Right atrium auricular region (tissue), 2 donors: ENCODE results near the gene SOX11. TPM values are rescaled to one million over a fixed set of nuclear protein-coding genes. Genes with fewer than 3 reads are reported as not detected.

Experiments
- DNase-seq: peaks from one replicate; pipeline ENCODE4 v3.0.0-alpha.2; 2019; ENCODE audit warnings: low spot score
- H3K27ac ChIP-seq, 2 donors: fragments of 200-600 bp; sonication (generic); 1 replicate in 1 of 2; 2 replicates in 1 of 2; pipeline ENCODE4 v1.5.1; 2016 to 2019
- H3K27me3 ChIP-seq, 2 donors: fragments of 200-600 bp; sonication (generic); one replicate each; pipeline versions ENCODE4 v1.5.1 to v1.6.0; 2017 to 2019
- H3K36me3 ChIP-seq: fragments of 200-600 bp; sonication (generic); one replicate; pipeline ENCODE4 v1.5.1; 2016
- H3K4me1 ChIP-seq, 2 donors: fragments of 200-600 bp; sonication (generic); one replicate each; pipeline versions ENCODE4 v1.5.1 to v1.6.0; 2017 to 2019
- H3K4me3 ChIP-seq, 2 donors: fragments of 200-600 bp; sonication (generic); 1 replicate in 1 of 2; 2 replicates in 1 of 2; pipeline ENCODE4 v1.5.1; 2017 to 2019; ENCODE audit warnings: mild to moderate bottlenecking in 1 of 2, moderate library complexity in 1 of 2
- H3K9me3 ChIP-seq, 2 donors: fragments of 200-600 bp; sonication (generic); one replicate each; pipeline ENCODE4 v1.5.1; 2019
- CTCF ChIP-seq, 2 donors: fragments of 200-600 bp; sonication (generic); IDR thresholded peaks; one replicate each; pipeline ENCODE4 v1.5.1; 2019; ENCODE audit warnings: antibody characterized with exemption in 2 of 2
- total RNA-seq, 2 donors: library from RNA; depleted of rRNA; stranded (reverse); fragments of >200 nt; gene quantifications; one replicate each; pipeline ENCODE4 v1.1.0, GENCODE V29; 2016

The SOX11 gene
- total RNA-seq, 2 donors from 2014 or later, result 0.11 to 0.71 TPM

- no peaks in the 10 kb centered on the region for H3K9me3 ChIP-seq
- H3K27me3 ChIP-seq, result no peaks in the 10 kb centered on the region
- H3K4me1 ChIP-seq, result no peaks in the 10 kb centered on the region
- no peak overlapping the region for H3K4me3 ChIP-seq
- DNase-seq, result no peak
- no peak for TF ChIP-seq CTCF (IDR thresholded peaks at IDR 0.05)
- no peak overlapping the region for H3K27ac ChIP-seq
- H3K36me3 ChIP-seq, result no peaks in the 10 kb centered on the region
Measured at GRCh38 chr2:5748946-5749345, 56.8 kb downstream of the SOX11 start.

GRCh38 chr2:5749347-5749746, 57.2 kb downstream of the SOX11 start:
- H3K4me1 ChIP-seq, result no peaks in the 10 kb centered on the region
- no peak overlapping the region for H3K4me3 ChIP-seq
- H3K9me3 ChIP-seq, result no peaks in the 10 kb centered on the region
- H3K27ac ChIP-seq, result no peak overlapping the region
- TF ChIP-seq CTCF (IDR thresholded peaks at IDR 0.05), result no peak
- H3K27me3 ChIP-seq, result no peaks in the 10 kb centered on the region
- no peak for DNase-seq
- H3K36me3 ChIP-seq, result no peaks in the 10 kb centered on the region
